Measurements from ENCODE around the gene TOPAZ1. TPM values are rescaled to one million over a fixed set of nuclear protein-coding genes. Genes with fewer than 3 reads are reported as not detected.

The TOPAZ1 gene
- total and polyA plus RNA-seq, 2 of the 4 experiments (the other 2 are of a cell fraction), result not detected

DNA sequence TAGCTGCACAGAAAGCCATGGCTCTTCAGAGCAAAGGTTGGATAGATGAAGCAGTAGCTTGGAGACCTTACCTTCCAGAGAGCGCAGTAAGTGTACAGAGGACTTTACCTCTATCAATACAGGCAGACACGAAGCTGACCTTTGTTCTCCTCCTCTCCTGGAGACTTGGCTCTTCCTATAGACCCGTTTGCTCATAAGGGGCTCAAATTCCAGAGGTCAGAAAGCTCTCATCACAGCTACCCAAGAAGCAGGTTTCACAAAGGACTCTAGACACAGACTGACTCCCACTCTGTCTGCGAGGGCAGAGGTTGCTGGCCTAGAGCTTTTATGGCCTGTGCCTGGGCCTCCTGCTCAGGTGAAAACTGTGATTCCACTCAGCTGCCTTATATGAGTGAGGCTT, 35.4 kb upstream of the TOPAZ1 start:
- no peak overlapping the region for H2BK5ac ChIP-seq (ENCODE audit: low read depth, low read length, poor library complexity, severe bottlenecking)
- H3K36me3 ChIP-seq (ENCODE audit: control insufficient read depth, insufficient read depth, low read length), result no peaks in the 10 kb centered on the region
- H4K8ac ChIP-seq (ENCODE audit: low read depth in 2 of 2, low read length in 2 of 2), result no peak overlapping the region
- peaks cover 4% of the 10 kb centered on the region; the same call in 1 of the 2 replicates for H3K27me3 ChIP-seq (ENCODE audit: control insufficient read depth, insufficient read depth, low read length)
- H2AFZ ChIP-seq (replicated peaks; ENCODE audit: low read length, poor library complexity), result no peak overlapping the region
- H3K23ac ChIP-seq (ENCODE audit: low read depth, low read length), result no peak overlapping the region
- ATAC-seq (ENCODE audit: low read depth) (no peak), DNase-seq (no peak)
- no peak overlapping the region for H2BK15ac ChIP-seq (ENCODE audit: low read depth, low read length)
- ChIA-PET POLR2A (ENCODE audit: unreplicated experiment) (no interaction called here), CTCF (no interaction called here)
- no CpG with 5 or more reads among the region's 4 CpGs for WGBS, 2 experiments (ENCODE audit: extremely low coverage in 2 of 2, insufficient read length in 1 of 2)
- H3K14ac ChIP-seq (replicated peaks; ENCODE audit: low read depth, low read length), result no peak overlapping the region
- H4K20me1 ChIP-seq (ENCODE audit: insufficient read depth, low read length), result no peaks in the 10 kb centered on the region
- no peaks in the 10 kb centered on the region for H3K9me1 ChIP-seq (ENCODE audit: insufficient read depth, low read length)
- no peak overlapping the region for H2BK20ac ChIP-seq (ENCODE audit: low read depth, low read length)
- no peak overlapping the region for H2AK9ac ChIP-seq (replicated peaks; ENCODE audit: low read depth, low read length, poor library complexity)
- no peak overlapping the region for H3K27ac ChIP-seq (ENCODE audit: insufficient read depth, low read length)
- no peak overlapping the region for H3K9ac ChIP-seq (ENCODE audit: low read depth, low read length)
- H3K4me2 ChIP-seq (ENCODE audit: low read depth, low read length), result no peak overlapping the region
- H3K56ac ChIP-seq (ENCODE audit: extremely low read depth, insufficient read depth, low read length), result no peak overlapping the region
- H3K79me1 ChIP-seq (ENCODE audit: low read depth in 1 of 2, low read length in 2 of 2), result no peaks in the 10 kb centered on the region
- no peaks in the 10 kb centered on the region for H3K4me1 ChIP-seq (ENCODE audit: control insufficient read depth, insufficient read depth, low read length)
- in situ Hi-C loops (cut with MboI; ENCODE audit: low sequenced_read_pairs), result no loop called here
- TF ChIP-seq MAZ (IDR thresholded peaks at IDR 0.05; ENCODE audit: borderline replicate concordance, low read depth, low read length) (no peak), RCOR1 (IDR thresholded peaks at IDR 0.05; ENCODE audit: insufficient replicate concordance, low read length) (no peak), POLR2A (IDR thresholded peaks at IDR 0.05; ENCODE audit: low read depth, low read length) (no peak), RAD21 (IDR thresholded peaks at IDR 0.05; ENCODE audit: low read length) (no peak), MAFK (IDR thresholded peaks at IDR 0.05; ENCODE audit: low read depth, low read length) (no peak), FOS (IDR thresholded peaks at IDR 0.05; ENCODE audit: low read depth, low read length) (no peak)
- TF ChIP-seq, protein P1, sequence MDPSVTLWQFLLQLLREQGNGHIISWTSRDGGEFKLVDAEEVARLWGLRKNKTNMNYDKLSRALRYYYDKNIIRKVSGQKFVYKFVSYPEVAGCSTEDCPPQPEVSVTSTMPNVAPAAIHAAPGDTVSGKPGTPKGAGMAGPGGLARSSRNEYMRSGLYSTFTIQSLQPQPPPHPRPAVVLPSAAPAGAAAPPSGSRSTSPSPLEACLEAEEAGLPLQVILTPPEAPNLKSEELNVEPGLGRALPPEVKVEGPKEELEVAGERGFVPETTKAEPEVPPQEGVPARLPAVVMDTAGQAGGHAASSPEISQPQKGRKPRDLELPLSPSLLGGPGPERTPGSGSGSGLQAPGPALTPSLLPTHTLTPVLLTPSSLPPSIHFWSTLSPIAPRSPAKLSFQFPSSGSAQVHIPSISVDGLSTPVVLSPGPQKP (IDR thresholded peaks at IDR 0.05; ENCODE audit: borderline replicate concordance, low read depth, low read length), result no peak
- no peak overlapping the region for H3K4me3 ChIP-seq (ENCODE audit: insufficient read depth, low read depth, low read length)
- no peak overlapping the region for H3K18ac ChIP-seq (ENCODE audit: low read depth, low read length)
- H3K4ac ChIP-seq (ENCODE audit: low read depth, low read length), result no peak overlapping the region
- H4K91ac ChIP-seq (ENCODE audit: insufficient read depth, low read depth, low read length), result no peak overlapping the region
- no TSS peak for BruUV-seq (replicated peaks)
- H2AK5ac ChIP-seq (ENCODE audit: low read depth, low read length), result no peak overlapping the region
- dilution Hi-C loops (cut with HindIII; ENCODE audit: low sequenced_read_pairs, unreplicated experiment), result no loop called here
- no peak overlapping the region for H2BK120ac ChIP-seq (ENCODE audit: low read depth, low read length)
- intact Hi-C loops (cut with micrococcal nuclease), result no loop called here
- no peak overlapping the region for H4K5ac ChIP-seq (ENCODE audit: low read depth, low read length)
- H3K9me3 ChIP-seq (ENCODE audit: control insufficient read depth, insufficient read depth, low read length), result no peaks in the 10 kb centered on the region

All from IMR-90 (cell line).